GM19240 (cell line): ENCODE measurements around the gene RAB8B.

Experiments used
- DNase-seq: peaks from one replicate; pipeline ENCODE4 v3.0.0; 2011; ENCODE audit warnings: low spot score; ENCODE audit not compliant: insufficient read length

The RAB8B gene

GRCh38 chr15:63308947-63309346 lies 119.5 kb downstream of the RAB8B start:
- no peak for DNase-seq

- DNase-seq: no peak
These were observed 121.2 kb downstream of the RAB8B start for GRCh38 chr15:63310646-63311045.

- DNase-seq: no peak
These were observed 122.9 kb downstream of the RAB8B start for GRCh38 chr15:63312286-63312685.

GRCh38 chr15:63313825-63314224 lies 124.4 kb downstream of the RAB8B start:
- DNase-seq: no peak

GRCh38 chr15:63314409-63314808 lies 125.0 kb downstream of the RAB8B start:
- no peak for DNase-seq
